Endothelial cell of umbilical vein (primary cell): ENCODE data around the gene CASP2. TPM values are rescaled to one million over a fixed set of nuclear protein-coding genes. Genes with fewer than 3 reads are reported as not detected.

ENCODE experiments used
- BruUV-seq: library from RNA; stranded (reverse); fragments of 400-500 nt; replicated peaks from 2 replicates; lab custom pipeline; 2021; lab: Mats Ljungman, UMichigan
- CTCF ChIA-PET: fragments of 300-600, 350-600 bp; sonication (Branson Sonifier 250); formaldehyde crosslinking; loops from one replicate; lab custom pipeline; 2021; ENCODE audit warnings: antibody characterized with exemption, inconsistent platforms; lab: Charles Lee
- POLR2A ChIA-PET: fragments of 300-600, 350-600 bp; sonication (Branson Sonifier 250); formaldehyde crosslinking; loops from one replicate; lab custom pipeline; 2021; ENCODE audit warnings: antibody characterized with exemption, inconsistent platforms; lab: Charles Lee
- DNase-seq: peaks from one replicate; pipeline ENCODE4 v3.0.0-alpha.2; 2011; ENCODE audit warnings: low read depth, low spot score
- FAIRE-seq: peaks from 2 replicates; lab custom pipeline; 2011; peaks lifted over from hg19 to GRCh38; lab: Jason Lieb, UNC
- H2AFZ ChIP-seq: 2 replicates; pipeline ENCODE4 v1.6.0; 2012; ENCODE audit warnings: low read depth, low read length, control low read depth, inconsistent platforms
- H3K27ac ChIP-seq: 2 replicates; pipeline ENCODE4 v1.5.1; 2011; ENCODE audit warnings: low read depth, mild to moderate bottlenecking, control low read depth, low read length, moderate library complexity; ENCODE audit not compliant: insufficient read depth
- H3K27me3 ChIP-seq, 2 experiments: 2 replicates each; pipeline versions ENCODE4 v1.6.0 to v1.6.1; 2011; ENCODE audit warnings: low read length in 2 of 2, mixed read lengths in 1 of 2; ENCODE audit not compliant: control insufficient read depth in 2 of 2, insufficient read depth in 2 of 2
- H3K36me3 ChIP-seq, 2 experiments: 2 replicates in 1 of 2; 3 replicates in 1 of 2; pipeline ENCODE4 v1.5.1; 2011; ENCODE audit warnings: low read length in 2 of 2, mild to moderate bottlenecking in 1 of 2, moderate library complexity in 1 of 2; ENCODE audit not compliant: control insufficient read depth in 2 of 2, insufficient read depth in 2 of 2; ENCODE audit errors: extremely low read depth in 1 of 2
- H3K4me1 ChIP-seq: 3 replicates; pipeline ENCODE4 v1.5.1; 2011; ENCODE audit warnings: mild to moderate bottlenecking, low read length; ENCODE audit not compliant: control insufficient read depth, insufficient read depth; ENCODE audit errors: extremely low read depth
- H3K4me2 ChIP-seq: 2 replicates; pipeline ENCODE4 v1.6.1; 2011; ENCODE audit warnings: low read length, control low read depth, mixed read lengths; ENCODE audit not compliant: insufficient read depth
- H3K4me3 ChIP-seq, 3 experiments: fragments of 200-600 bp in 1 of 3; sonication (generic), shearing (Covaris generic) in 1 of 3; replicated peaks in 1 of 3; 2 replicates each; pipeline ENCODE4 v1.5.1; 2011 to 2016; ENCODE audit warnings: control low read depth in 3 of 3, low read length in 3 of 3, mild to moderate bottlenecking in 2 of 3, inconsistent platforms in 1 of 3, low read depth in 1 of 3, moderate library complexity in 1 of 3; ENCODE audit not compliant: insufficient read depth in 1 of 3
- H3K79me2 ChIP-seq: 2 replicates; pipeline ENCODE4 v1.6.0; 2012; ENCODE audit warnings: low read length, inconsistent platforms; ENCODE audit not compliant: control insufficient read depth, insufficient read depth
- H3K9ac ChIP-seq: replicated peaks from 2 replicates; pipeline ENCODE3; 2011; ENCODE audit warnings: low read length, control low read depth; ENCODE audit not compliant: insufficient read depth; ENCODE audit errors: extremely low read depth
- H3K9me1 ChIP-seq: replicated peaks from 3 replicates; pipeline ENCODE4 v1.6.0; 2011; ENCODE audit warnings: mild to moderate bottlenecking, low read length; ENCODE audit not compliant: control insufficient read depth, insufficient read depth; ENCODE audit errors: extremely low read depth
- H3K9me3 ChIP-seq: replicated peaks from 2 replicates; pipeline ENCODE4 v1.5.1; 2012; ENCODE audit warnings: low read length, inconsistent platforms; ENCODE audit not compliant: control insufficient read depth, insufficient read depth
- H4K20me1 ChIP-seq: replicated peaks from 2 replicates; pipeline ENCODE3; 2011; ENCODE audit warnings: mild to moderate bottlenecking, low read length; ENCODE audit not compliant: control insufficient read depth, insufficient read depth; ENCODE audit errors: extremely low read depth
- CTCF ChIP-seq, 2 donors: IDR thresholded peaks; 1 replicate in 1 of 2; 2 replicates in 1 of 2; pipeline ENCODE4 v1.5.1; 2011; ENCODE audit warnings: low read length in 2 of 2, mild to moderate bottlenecking in 2 of 2, moderate library complexity in 2 of 2, control low read depth in 1 of 2, inconsistent platforms in 1 of 2, low read depth in 1 of 2; ENCODE audit not compliant: insufficient read depth in 1 of 2; ENCODE audit errors: extremely low read depth in 1 of 2
- EZH2 ChIP-seq: IDR thresholded peaks from 2 replicates; pipeline ENCODE4 v1.6.1; 2012; ENCODE audit warnings: borderline replicate concordance, low read depth, mild to moderate bottlenecking, moderate library complexity, low read length, inconsistent platforms; ENCODE audit not compliant: severe bottlenecking
- FOS ChIP-seq: IDR thresholded peaks from 2 replicates; pipeline ENCODE4 v1.6.1; 2011; ENCODE audit warnings: mild to moderate bottlenecking, low read length, moderate library complexity, borderline replicate concordance; ENCODE audit not compliant: insufficient read depth
- GATA2 ChIP-seq: IDR thresholded peaks from 2 replicates; pipeline ENCODE4 v1.7.0; 2011; ENCODE audit warnings: low read depth, mild to moderate bottlenecking, moderate library complexity, mixed read lengths, low read length; ENCODE audit not compliant: insufficient read length, insufficient read depth
- JUN ChIP-seq: IDR thresholded peaks from 2 replicates; pipeline ENCODE4 v1.6.1; 2011; ENCODE audit warnings: borderline replicate concordance, low read depth; ENCODE audit not compliant: insufficient read length, insufficient read depth
- MAX ChIP-seq: IDR thresholded peaks from 2 replicates; pipeline ENCODE4 v1.6.1; 2011; ENCODE audit not compliant: insufficient read depth, insufficient read length
- MYC ChIP-seq: IDR thresholded peaks from one replicate; pipeline ENCODE4 v1.6.1; 2011; ENCODE audit warnings: mild to moderate bottlenecking, low read depth, low read length
- POLR2A ChIP-seq: IDR thresholded peaks from 2 replicates; pipeline ENCODE4 v1.6.1; 2012; ENCODE audit warnings: low read depth, mild to moderate bottlenecking, control low read depth, low read length
- POLR2AphosphoS5 ChIP-seq: IDR thresholded peaks from 2 replicates; pipeline ENCODE4 v1.6.1; 2012; ENCODE audit warnings: low read depth, mild to moderate bottlenecking, control low read depth, low read length, moderate library complexity; ENCODE audit not compliant: insufficient read depth
- dilution Hi-C: fragments of 300-500 bp; cut with MboI; formaldehyde crosslinking; loops from one replicate; pipeline ENCODE4 v1.15.0; 2019; ENCODE audit warnings: low sequenced_read_pairs; ENCODE audit not compliant: extremely low pct_ligation_motif_present
- intact Hi-C: fragments of 100-400 bp; cut with micrococcal nuclease; formaldehyde crosslinking; loops from one replicate; pipeline ENCODE4 v1.10.0; 2022
- polyA plus RNA-seq, 4 experiments: library from polyadenylated mRNA; depleted of rRNA in 3 of 4; stranded (reverse) in 3 of 4; unstranded in 1 of 4; fragments of >200 nt; gene quantifications; 2 replicates each; pipeline versions ENCODE4 v1.2.1 to v1.2.3, GENCODE V29; 2011 to 2012; ENCODE audit warnings: missing spikeins in 1 of 4
- small RNA-seq: library from RNA; depleted of rRNA; stranded (forward); fragments of <200 nt; gene quantifications from one replicate; pipeline ENCODE3, GENCODE V24; 2012; ENCODE audit warnings: low replicate concordance, low read depth; ENCODE audit not compliant: insufficient read depth, insufficient read length
- total RNA-seq: library from RNA; stranded (reverse); gene quantifications from 2 replicates; pipeline ENCODE4 v1.2.3, GENCODE V29; 2021

Gene CASP2
- total and polyA plus RNA-seq, 2 donors (not counting 3 experiments of a cell fraction or from before 2014, with no cell fraction given) = 36.3 to 57.9 TPM

GRCh38 chr7:143356414-143357050, 68.4 kb downstream of the CASP2 start:
- Histone ChIP-seq H3K4me1 (no peaks in the 10 kb centered on the region), H4K20me1 (no peaks in the 10 kb centered on the region), H3K9me1 (no peaks in the 10 kb centered on the region), H3K27ac (no peak overlapping the region), H3K36me3 (no peaks in the 10 kb centered on the region), H3K9me3 (no peaks in the 10 kb centered on the region), H3K4me3 (no peak overlapping the region), H3K79me2 (no peaks in the 10 kb centered on the region), H2AFZ (no peak overlapping the region), H3K4me2 (no peak overlapping the region), H3K9ac (no peak overlapping the region), H3K27me3 (peaks cover 7 to 11% of the 10 kb centered on the region in 2 experiments)
- FAIRE-seq (no peak), DNase-seq (no peak)
- CTCF ChIA-PET = interaction anchor here (1.1 to 1.5 kb wide), 4 partner anchors 11 to 22 kb away, joined by 3 to 4 read pairs (median 3); no protein-coding TSS in a partner anchor
- no TSS peak for BruUV-seq
- TF ChIP-seq POLR2A (no peak), GATA2 (no peak), FOS (no peak), MAX (no peak), POLR2AphosphoS5 (no peak), MYC (no peak), EZH2 (no peak), CTCF (IDR thresholded peaks at IDR 0.05; ENCODE audit: extremely low read depth in 1 of 2, insufficient read depth in 1 of 2, low read depth in 1 of 2, low read length in 2 of 2) (no peak), JUN (no peak)
- POLR2A ChIA-PET = no interaction called here
- dilution Hi-C loops (no loop called here), intact Hi-C loops (no loop called here)

Small RNAs within 50 kb of the gene (small RNA-seq; reads per million reads assigned to genes)
- not detected for gene RN7SL481P
- gene RN7SL535P = not detected

Other genes with a start within 250 kb of the CASP2 start
- gene OR6V1, start 236.0 kb upstream of the CASP2 start, total RNA-seq = not detected in 2 replicates
- gene OR6V1, start 236.0 kb upstream of the CASP2 start, polyA plus RNA-seq = not detected in 2 replicates
- gene PIP, start 156.3 kb upstream of the CASP2 start, total RNA-seq = not detected in 2 replicates
- not detected in 2 replicates for gene PIP, start 156.3 kb upstream of the CASP2 start, polyA plus RNA-seq
- gene TAS2R39, start 104.9 kb upstream of the CASP2 start, total RNA-seq = not detected in 2 replicates
- not detected in 2 replicates for gene TAS2R39, start 104.9 kb upstream of the CASP2 start, polyA plus RNA-seq
- not detected in 2 replicates for gene TAS2R40, start 66.3 kb upstream of the CASP2 start, total RNA-seq
- not detected in 2 replicates for gene TAS2R40, start 66.3 kb upstream of the CASP2 start, polyA plus RNA-seq
- gene GSTK1, start 24.9 kb upstream of the CASP2 start, total RNA-seq = 99.4 and 119 TPM in 2 replicates
- gene GSTK1, start 24.9 kb upstream of the CASP2 start, polyA plus RNA-seq = 126 and 132 TPM in 2 replicates
- not detected in 2 replicates for gene TMEM139, start 3.4 kb upstream of the CASP2 start, total RNA-seq
- gene TMEM139, start 3.4 kb upstream of the CASP2 start, polyA plus RNA-seq = 0.32 and 0.37 TPM in 2 replicates
- not detected in 2 replicates for gene CLCN1, start 27.8 kb downstream of the CASP2 start, total RNA-seq
- not detected in 2 replicates for gene CLCN1, start 27.8 kb downstream of the CASP2 start, polyA plus RNA-seq
- gene FAM131B, start 74.4 kb downstream of the CASP2 start, total RNA-seq = 1.4 and 1.6 TPM in 2 replicates
- gene FAM131B, start 74.4 kb downstream of the CASP2 start, polyA plus RNA-seq = 1.6 and 1.8 TPM in 2 replicates
- gene ZYX, start 93.0 kb downstream of the CASP2 start, total RNA-seq = 533 and 545 TPM in 2 replicates
- gene ZYX, start 93.0 kb downstream of the CASP2 start, polyA plus RNA-seq = 196 TPM in 2 replicates
- gene EPHA1, start 120.5 kb downstream of the CASP2 start, total RNA-seq = not detected in 2 replicates
- 0.06 and 0.07 TPM in 2 replicates for gene EPHA1, start 120.5 kb downstream of the CASP2 start, polyA plus RNA-seq
- gene TAS2R60, start 155.1 kb downstream of the CASP2 start, total RNA-seq = not detected in 2 replicates
- not detected in 2 replicates for gene TAS2R60, start 155.1 kb downstream of the CASP2 start, polyA plus RNA-seq
- not detected in 2 replicates for gene TAS2R41, start 189.5 kb downstream of the CASP2 start, total RNA-seq
- not detected in 2 replicates for gene TAS2R41, start 189.5 kb downstream of the CASP2 start, polyA plus RNA-seq